Cardiac fibroblast (primary cell): ENCODE measurements around the gene SDK1.

Experiments used
- DNase-seq, 2 donors: peaks; one replicate each; pipeline versions ENCODE4 v3.0.0 to v3.0.0-alpha.2; 2010; ENCODE audit warnings: low read depth in 2 of 2
- H3K4me3 ChIP-seq, 2 donors: replicated peaks in 1 of 2; 1 replicate in 1 of 2; 2 replicates in 1 of 2; pipeline ENCODE4 v1.5.1; 2011; ENCODE audit warnings: low read depth in 2 of 2, low read length in 2 of 2, mild to moderate bottlenecking in 2 of 2, moderate library complexity in 1 of 2
- CTCF ChIP-seq: IDR thresholded peaks from one replicate; pipeline ENCODE4 v1.5.1; 2011; ENCODE audit warnings: low read depth, mild to moderate bottlenecking, low read length, inconsistent platforms

The SDK1 gene

GRCh38 chr7:4123823-4124222, 822.8 kb downstream of the SDK1 start:
- H3K4me3 ChIP-seq: no peak overlapping the region
- no peak for TF ChIP-seq CTCF
- peak in 1 of 2 donors; percentile 45 for DNase-seq

- no peak for TF ChIP-seq CTCF
- DNase-seq: no peak
- no peak overlapping the region for H3K4me3 ChIP-seq
Measured at GRCh38 chr7:4124556-4125477, 823.8 kb downstream of the SDK1 start.

- no peak for TF ChIP-seq CTCF
- DNase-seq: no peak
- no peak overlapping the region for H3K4me3 ChIP-seq
Measured at GRCh38 chr7:4127909-4128560, 827.0 kb downstream of the SDK1 start.

GRCh38 chr7:4129481-4130122, 828.5 kb downstream of the SDK1 start:
- DNase-seq: no peak
- TF ChIP-seq CTCF: no peak
- H3K4me3 ChIP-seq: no peak overlapping the region

- no peak overlapping the region for H3K4me3 ChIP-seq
- no peak for TF ChIP-seq CTCF
Measured at GRCh38 chr7:4131063-4131462, 830.0 kb downstream of the SDK1 start.

GRCh38 chr7:4132221-4132620, 831.2 kb downstream of the SDK1 start:
- DNase-seq: no peak
- no peak overlapping the region for H3K4me3 ChIP-seq
- TF ChIP-seq CTCF: no peak

More at GRCh38 chr7:4131063-4131462, 830.0 kb downstream of the SDK1 start:
- no peak for DNase-seq
